ENCODE data around the gene PAIP2B.

The PAIP2B gene

GRCh38 chr2:71261534-71261933, 34.6 kb upstream of the PAIP2B start:
- H3K4me3 ChIP-seq (IDR thresholded peaks at IDR 0.05; ENCODE audit: insufficient read depth, low read depth, low read length), result no peak overlapping the region
- no peaks in the 10 kb centered on the region for H4K20me1 ChIP-seq (ENCODE audit: insufficient read depth)
- no peak overlapping the region for H3K4me2 ChIP-seq
- H3K27ac ChIP-seq, result no peak overlapping the region
- H3K27me3 ChIP-seq (ENCODE audit: insufficient read depth, low read depth), result no peaks in the 10 kb centered on the region
- no peak for TF ChIP-seq CTCF (conservative IDR thresholded peaks at IDR 0.05; ENCODE audit: low read depth, low read length)
- no peaks in the 10 kb centered on the region for H3K79me2 ChIP-seq (ENCODE audit: insufficient read depth, low read depth)
- no peak overlapping the region for H2AFZ ChIP-seq (ENCODE audit: low read depth)
- H3K36me3 ChIP-seq (ENCODE audit: insufficient read depth), result no peaks in the 10 kb centered on the region
- H3K9ac ChIP-seq, result no peak overlapping the region
- no peaks in the 10 kb centered on the region for H3K4me1 ChIP-seq (ENCODE audit: low read depth, poor library complexity, severe bottlenecking)

GRCh38 chr2:71256421-71256820, 29.5 kb upstream of the PAIP2B start:
- no peak for TF ChIP-seq CTCF (conservative IDR thresholded peaks at IDR 0.05; ENCODE audit: low read depth, low read length)
- Histone ChIP-seq H2AFZ (ENCODE audit: low read depth) (no peak overlapping the region), H3K36me3 (ENCODE audit: insufficient read depth) (no peaks in the 10 kb centered on the region), H4K20me1 (ENCODE audit: insufficient read depth) (no peaks in the 10 kb centered on the region), H3K4me2 (no peak overlapping the region), H3K79me2 (ENCODE audit: insufficient read depth, low read depth) (no peaks in the 10 kb centered on the region), H3K4me1 (ENCODE audit: low read depth, poor library complexity, severe bottlenecking) (no peaks in the 10 kb centered on the region), H3K9ac (no peak overlapping the region), H3K27ac (no peak overlapping the region), H3K27me3 (ENCODE audit: insufficient read depth, low read depth) (no peaks in the 10 kb centered on the region), H3K4me3 (IDR thresholded peaks at IDR 0.05; ENCODE audit: insufficient read depth, low read depth, low read length) (no peak overlapping the region)

GRCh38 chr2:71254776-71255175, 27.9 kb upstream of the PAIP2B start:
- Histone ChIP-seq H3K27me3 (ENCODE audit: insufficient read depth, low read depth) (no peaks in the 10 kb centered on the region), H2AFZ (ENCODE audit: low read depth) (no peak overlapping the region), H3K36me3 (ENCODE audit: insufficient read depth) (no peaks in the 10 kb centered on the region), H3K9ac (no peak overlapping the region), H3K4me1 (ENCODE audit: low read depth, poor library complexity, severe bottlenecking) (no peaks in the 10 kb centered on the region), H4K20me1 (ENCODE audit: insufficient read depth) (no peaks in the 10 kb centered on the region), H3K27ac (no peak overlapping the region), H3K79me2 (ENCODE audit: insufficient read depth, low read depth) (no peaks in the 10 kb centered on the region), H3K4me3 (IDR thresholded peaks at IDR 0.05; ENCODE audit: insufficient read depth, low read depth, low read length) (no peak overlapping the region), H3K4me2 (no peak overlapping the region)
- no peak for TF ChIP-seq CTCF (conservative IDR thresholded peaks at IDR 0.05; ENCODE audit: low read depth, low read length)

GRCh38 chr2:71254078-71254477, 27.2 kb upstream of the PAIP2B start:
- Histone ChIP-seq H3K4me2 (no peak overlapping the region), H3K27me3 (ENCODE audit: insufficient read depth, low read depth) (no peaks in the 10 kb centered on the region), H3K4me1 (ENCODE audit: low read depth, poor library complexity, severe bottlenecking) (no peaks in the 10 kb centered on the region), H4K20me1 (ENCODE audit: insufficient read depth) (no peaks in the 10 kb centered on the region), H3K27ac (no peak overlapping the region), H3K36me3 (ENCODE audit: insufficient read depth) (no peaks in the 10 kb centered on the region), H3K4me3 (IDR thresholded peaks at IDR 0.05; ENCODE audit: insufficient read depth, low read depth, low read length) (no peak overlapping the region), H2AFZ (ENCODE audit: low read depth) (no peak overlapping the region), H3K9ac (no peak overlapping the region), H3K79me2 (ENCODE audit: insufficient read depth, low read depth) (no peaks in the 10 kb centered on the region)
- TF ChIP-seq CTCF (conservative IDR thresholded peaks at IDR 0.05; ENCODE audit: low read depth, low read length), result no peak

GRCh38 chr2:71253476-71253875, 26.6 kb upstream of the PAIP2B start:
- Histone ChIP-seq H3K79me2 (ENCODE audit: insufficient read depth, low read depth) (no peaks in the 10 kb centered on the region), H3K4me2 (no peak overlapping the region), H3K36me3 (ENCODE audit: insufficient read depth) (no peaks in the 10 kb centered on the region), H3K4me1 (ENCODE audit: low read depth, poor library complexity, severe bottlenecking) (no peaks in the 10 kb centered on the region), H3K9ac (no peak overlapping the region), H4K20me1 (ENCODE audit: insufficient read depth) (no peaks in the 10 kb centered on the region), H2AFZ (ENCODE audit: low read depth) (no peak overlapping the region), H3K27ac (no peak overlapping the region), H3K4me3 (IDR thresholded peaks at IDR 0.05; ENCODE audit: insufficient read depth, low read depth, low read length) (no peak overlapping the region), H3K27me3 (ENCODE audit: insufficient read depth, low read depth) (no peaks in the 10 kb centered on the region)
- TF ChIP-seq CTCF (conservative IDR thresholded peaks at IDR 0.05; ENCODE audit: low read depth, low read length), result no peak
